Urinary bladder (tissue), 4 donors: ENCODE results near the gene SDK2. TPM values are rescaled to one million over a fixed set of nuclear protein-coding genes. Genes with fewer than 3 reads are reported as not detected.
A peak's percentile ranks its signal among the peaks of the same experiment; 100 is the strongest.
"Not testable (repeated sequence)": the region's sequence is repeated elsewhere in the genome, so short reads cannot be mapped to it uniquely, and the experiment has no call there.

ENCODE experiments used
- DNase-seq: peaks from one replicate; pipeline ENCODE4 v3.0.0-alpha.2; 2015; ENCODE audit errors: extremely low spot score
- H3K27ac ChIP-seq: one replicate; pipeline ENCODE4 v1.5.1; 2013; ENCODE audit warnings: low read depth, mild to moderate bottlenecking, moderate library complexity
- H3K36me3 ChIP-seq: one replicate; pipeline ENCODE4 v1.6.1; 2013; ENCODE audit warnings: mild to moderate bottlenecking, moderate library complexity; ENCODE audit not compliant: insufficient read depth
- H3K4me1 ChIP-seq: one replicate; pipeline ENCODE4 v1.6.1; 2013; ENCODE audit warnings: mild to moderate bottlenecking, moderate library complexity; ENCODE audit not compliant: insufficient read depth
- H3K4me3 ChIP-seq: one replicate; pipeline ENCODE4 v1.5.1; 2013; ENCODE audit warnings: low read depth, low read length
- WGBS: extraction: QIAGEN DNeasy Blood & Tissue Kit; methylation state at CpG from one replicate; pipeline ENCODE4 v1.1.7; 2013; 5-methylcytosine and 5-hydroxymethylcytosine counted together
- polyA plus RNA-seq: library from polyadenylated mRNA; stranded (reverse); fragments of 200-250 nt; gene quantifications from one replicate; pipeline ENCODE4 v1.2.3, GENCODE V29; 2013
- total RNA-seq: library from RNA; depleted of rRNA; stranded (reverse); fragments of >200 nt; gene quantifications from one replicate; pipeline ENCODE4 v1.2.3, GENCODE V29; 2014
- donor health status: healthy with polysubstance abuse.
- donor health status: healthy.

The SDK2 gene
- total and polyA plus RNA-seq, 2 donors, result 0.61 to 5.0 TPM

DNA sequence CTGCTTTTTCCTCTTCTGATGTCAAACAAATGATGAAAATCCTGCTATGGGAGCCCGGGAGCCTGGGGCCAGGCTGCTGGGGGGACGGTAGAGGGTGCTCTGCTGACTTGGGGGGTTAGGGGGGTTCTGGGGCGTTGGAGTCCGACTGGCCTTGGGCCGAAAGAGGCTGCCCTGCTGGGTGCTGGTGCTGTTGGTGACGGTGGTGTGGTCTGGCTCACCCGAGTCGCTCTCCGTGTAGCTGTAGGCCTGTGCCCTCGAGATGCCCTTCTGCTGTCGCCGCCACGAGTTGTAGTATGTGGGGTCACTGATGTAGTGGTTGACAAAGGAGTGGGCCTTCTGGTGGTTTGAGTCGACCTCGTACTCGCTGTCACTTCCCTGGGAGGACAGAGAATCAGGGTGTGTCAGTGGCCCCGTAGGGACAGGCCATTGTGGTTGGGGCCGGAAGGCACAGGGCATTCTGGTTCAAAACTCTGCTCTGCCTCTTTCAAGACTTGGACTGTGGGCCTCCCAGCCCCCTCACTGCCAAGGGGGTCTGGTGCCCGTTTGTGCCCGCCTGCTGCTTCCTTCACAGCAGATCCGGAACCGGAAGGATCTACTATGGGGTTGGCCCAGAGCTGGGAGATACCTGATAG, 305.6 kb downstream of the SDK2 start:
- H3K4me1 ChIP-seq, result no peaks in the 10 kb centered on the region
- H3K27ac ChIP-seq, result peak overlapping the region; percentile 31
- H3K36me3 ChIP-seq, result no peaks in the 10 kb centered on the region
- 86% methylated on average over 22 of the region's 22 CpGs for WGBS
- no peak for DNase-seq
- H3K4me3 ChIP-seq, result no peak overlapping the region

DNA sequence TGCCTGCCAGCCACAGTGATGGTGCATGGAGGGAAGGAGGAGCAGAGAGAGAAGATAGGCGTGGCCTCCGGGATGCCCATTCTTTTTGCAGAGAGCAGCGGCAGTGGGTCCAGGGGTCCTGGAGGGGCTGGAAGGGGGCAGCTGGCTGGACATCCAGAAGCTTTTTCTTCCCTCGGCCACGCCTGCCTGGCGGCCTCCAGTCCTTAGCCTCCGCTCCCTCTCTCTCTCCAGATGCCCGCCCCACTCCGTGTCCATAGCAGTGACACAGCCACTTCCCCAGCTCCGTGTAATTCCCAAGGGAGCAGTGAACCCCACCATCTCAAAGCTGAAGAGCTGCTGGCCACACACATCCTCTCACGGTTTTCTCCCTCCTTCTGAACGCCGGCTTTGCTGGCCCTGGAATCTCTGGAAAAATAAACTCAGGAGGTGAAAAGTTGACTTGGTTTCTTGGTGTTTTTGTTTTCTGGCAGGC, 306.2 kb downstream of the SDK2 start:
- WGBS, result 43% methylated on average over 13 of the region's 13 CpGs
- Histone ChIP-seq H3K4me1 (no peaks in the 10 kb centered on the region), H3K36me3 (no peaks in the 10 kb centered on the region), H3K4me3 (no peak overlapping the region), H3K27ac (peak overlapping the region; percentile 31)
- no peak for DNase-seq

DNA sequence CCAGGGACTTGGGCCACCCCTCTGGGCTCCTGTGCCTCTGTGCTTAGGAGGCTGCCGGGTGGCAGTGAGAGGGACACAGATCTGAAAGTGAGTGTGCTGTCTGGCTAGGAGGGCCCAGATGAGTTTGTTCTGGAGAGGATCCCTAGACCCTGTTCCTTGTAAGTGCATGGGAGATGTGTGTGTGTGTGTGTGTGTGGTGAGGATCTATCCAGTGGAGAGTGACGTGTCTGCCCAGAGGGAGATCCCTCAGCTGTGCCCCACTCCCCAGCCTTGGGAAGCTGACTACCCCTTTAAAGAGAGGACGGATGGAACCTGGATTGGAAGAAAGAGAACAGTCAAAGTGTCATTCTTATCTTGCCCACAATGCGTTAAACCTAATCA, 306.9 kb downstream of the SDK2 start:
- H3K36me3 ChIP-seq, result no peaks in the 10 kb centered on the region
- H3K27ac ChIP-seq, result no peak overlapping the region
- H3K4me1 ChIP-seq, result no peaks in the 10 kb centered on the region
- WGBS, result 82% methylated on average over 4 of the region's 4 CpGs
- no peak overlapping the region for H3K4me3 ChIP-seq
- no peak for DNase-seq

DNA sequence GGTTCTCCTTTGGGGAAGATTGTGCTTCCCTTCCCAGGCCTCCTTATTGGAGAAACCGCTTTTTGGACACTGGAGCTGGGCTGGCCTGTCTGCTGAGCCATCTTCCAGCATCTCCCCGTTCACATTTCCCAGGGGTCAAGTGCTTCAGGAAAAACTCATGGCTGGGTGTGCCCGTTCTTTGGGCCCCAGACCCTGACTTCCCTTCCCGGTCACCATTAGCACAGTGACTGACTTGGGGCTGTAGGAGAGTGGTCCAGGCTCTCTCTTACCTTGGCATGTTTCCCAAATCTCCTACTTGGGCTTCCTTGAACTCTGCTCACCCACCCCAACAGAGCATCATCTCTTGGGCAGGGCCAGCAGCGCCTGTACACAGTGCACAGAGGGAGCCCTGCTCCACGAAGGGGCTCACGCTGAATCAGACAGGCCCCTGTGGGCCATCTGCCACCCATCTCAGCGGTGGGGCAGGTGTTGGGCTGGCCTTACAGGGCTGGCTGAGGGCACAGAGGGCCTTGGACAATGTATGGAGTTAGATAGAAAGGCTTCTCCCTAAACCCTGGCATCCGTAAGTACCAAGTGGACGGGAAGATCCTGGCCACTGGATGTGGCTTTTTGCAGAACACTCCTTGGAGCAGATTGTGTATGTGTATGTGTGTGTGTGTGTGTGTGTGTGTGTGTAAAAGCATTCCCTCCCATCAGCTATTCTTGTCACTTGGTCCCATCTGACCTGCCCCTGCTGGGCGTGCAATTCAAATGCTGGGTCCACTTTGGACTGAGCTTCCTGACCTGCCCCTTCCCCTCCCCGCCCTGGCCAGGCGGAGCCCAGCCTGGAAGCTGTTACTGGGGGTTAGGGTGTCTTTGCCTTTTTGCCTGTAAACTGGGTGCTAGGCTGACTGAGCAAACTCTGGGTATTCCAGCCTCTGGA, 307.6 kb downstream of the SDK2 start:
- 85% methylated on average over 13 of the region's 13 CpGs for WGBS
- Histone ChIP-seq H3K4me3 (no peak overlapping the region), H3K36me3 (no peaks in the 10 kb centered on the region), H3K27ac (no peak overlapping the region), H3K4me1 (no peaks in the 10 kb centered on the region)
- no peak for DNase-seq

DNA sequence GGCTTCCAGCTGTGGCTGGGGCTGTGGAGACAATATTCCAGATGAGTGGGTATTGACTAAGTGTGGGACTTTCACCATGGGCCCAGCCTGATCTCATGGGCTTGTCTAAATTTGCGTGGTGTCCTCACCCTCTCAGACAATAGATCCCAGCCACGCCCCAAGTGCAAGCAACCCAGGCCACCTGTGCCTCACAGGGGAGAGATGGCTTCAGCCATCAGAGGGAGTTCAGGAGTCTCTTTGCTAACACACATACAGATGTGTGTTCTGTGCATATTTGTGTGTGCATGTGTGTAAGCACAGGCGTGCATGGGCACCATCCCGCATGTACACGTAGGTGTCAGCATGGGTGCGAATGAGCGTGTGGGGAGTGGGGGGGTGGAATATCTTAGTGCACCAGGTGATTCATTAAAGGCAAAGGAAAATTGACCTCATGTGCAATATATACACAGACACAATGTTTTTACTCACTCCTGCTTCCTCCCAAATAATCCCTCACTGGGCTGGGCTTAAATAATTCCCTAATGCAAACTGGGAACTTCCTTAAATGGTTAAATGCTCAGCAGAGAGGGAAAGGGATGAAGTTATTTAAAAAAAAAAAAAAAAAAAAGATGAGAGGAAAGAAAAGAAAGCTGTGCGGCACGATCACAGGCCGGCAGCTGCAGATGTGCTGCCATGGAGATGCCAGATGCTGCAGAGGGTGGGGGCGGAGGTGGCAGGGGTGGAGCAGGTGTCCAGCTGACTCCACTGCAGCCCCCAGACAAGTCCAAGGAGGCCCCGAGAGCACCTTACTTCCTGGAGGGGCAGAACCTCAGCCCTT, 308.4 kb downstream of the SDK2 start:
- Histone ChIP-seq H3K36me3 (no peaks in the 10 kb centered on the region), H3K27ac (no peak overlapping the region), H3K4me1 (no peaks in the 10 kb centered on the region), H3K4me3 (no peak overlapping the region)
- DNase-seq, result no peak
- WGBS, result 86% methylated on average over 12 of the region's 12 CpGs

DNA sequence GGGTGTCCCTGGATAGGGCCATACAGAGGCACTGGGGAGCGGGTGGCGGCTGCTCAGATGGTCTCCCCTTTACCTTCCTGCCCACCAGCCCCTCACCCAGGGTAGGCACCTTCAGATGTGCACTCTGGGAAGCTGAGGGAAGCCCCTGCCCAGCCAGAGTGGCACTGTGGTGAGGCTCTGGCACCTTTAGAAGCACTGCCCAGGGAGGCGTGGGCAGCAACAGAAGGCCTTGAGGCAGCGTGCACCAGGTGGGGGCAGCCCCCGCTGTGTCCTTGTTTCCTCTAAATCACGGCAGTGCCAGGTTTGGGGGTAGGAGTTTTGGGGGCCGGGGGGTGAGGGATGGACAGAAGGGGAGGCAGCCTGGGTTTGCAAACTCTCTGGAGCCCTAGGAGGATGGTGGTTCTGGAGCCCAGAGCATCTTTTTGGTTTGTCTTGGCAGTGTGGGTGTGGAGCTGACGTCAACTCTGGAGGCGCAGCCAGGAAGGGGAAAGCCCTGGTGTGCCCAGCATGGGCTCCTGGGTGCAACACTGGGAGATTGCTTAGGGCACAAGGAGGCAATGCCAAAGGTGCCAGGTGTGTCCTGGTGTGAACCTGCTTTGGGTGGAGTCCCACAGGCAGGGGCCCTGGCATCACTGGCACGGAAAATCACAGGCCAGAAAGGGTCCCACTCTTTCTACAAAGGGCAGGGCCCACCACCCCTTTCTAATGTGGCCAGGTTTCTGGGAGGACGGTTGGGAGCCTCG, 309.3 kb downstream of the SDK2 start:
- Histone ChIP-seq H3K4me3 (no peak overlapping the region), H3K36me3 (no peaks in the 10 kb centered on the region), H3K27ac (no peak overlapping the region), H3K4me1 (no peaks in the 10 kb centered on the region)
- 80% methylated on average over 12 of the region's 12 CpGs for WGBS
- no peak for DNase-seq

DNA sequence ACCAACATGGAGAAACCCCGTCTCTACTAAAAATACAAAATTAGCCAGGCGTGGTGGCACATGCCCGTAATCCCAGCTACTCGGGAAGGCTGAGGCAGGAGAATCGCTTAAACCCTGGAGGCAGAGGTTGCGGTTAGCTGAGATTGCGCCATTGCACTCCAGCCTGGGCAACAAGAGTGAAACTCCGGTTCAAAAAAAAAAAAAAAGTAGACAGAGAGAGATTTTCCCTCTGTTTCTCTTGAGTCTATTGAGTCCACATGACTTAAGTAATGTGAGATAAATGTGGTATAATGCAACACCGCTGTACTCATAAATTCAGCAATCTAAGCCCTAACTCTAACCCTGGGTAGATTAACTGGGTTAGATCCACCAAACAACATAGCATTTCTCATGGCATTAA, 310.8 kb downstream of the SDK2 start:
- 81% methylated on average over 9 of the region's 9 CpGs for WGBS

DNA sequence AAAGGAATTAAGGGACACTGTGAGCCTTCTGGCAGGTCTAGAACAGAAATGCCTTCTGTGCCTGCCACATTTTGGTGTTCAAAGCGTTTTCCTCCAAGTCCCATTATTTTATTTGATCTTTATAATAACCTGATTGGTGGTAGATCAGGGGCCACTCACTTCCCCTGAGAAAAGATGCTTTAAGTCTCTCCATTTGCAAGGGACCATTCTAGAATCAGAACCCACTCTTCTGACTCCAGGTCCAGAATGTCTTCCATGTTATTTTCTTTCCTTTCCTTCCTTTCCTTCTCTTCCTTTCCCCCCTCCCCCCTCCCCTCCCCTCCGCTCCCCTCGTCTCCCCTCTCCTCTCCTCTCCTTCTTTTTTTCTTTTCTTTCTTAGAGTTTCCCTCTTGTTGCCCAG, 313.2 kb downstream of the SDK2 start:
- Histone ChIP-seq H3K36me3 (no peaks in the 10 kb centered on the region), H3K4me1 (no peaks in the 10 kb centered on the region), H3K27ac (no peak overlapping the region), H3K4me3 (no peak overlapping the region)
- DNase-seq, result no peak
- 80% methylated on average over 3 of the region's 3 CpGs for WGBS

More for the DNA sequence above, 310.8 kb downstream of the SDK2 start:
- H3K36me3 ChIP-seq, H3K4me1 ChIP-seq, DNase-seq, H3K27ac ChIP-seq, H3K4me3 ChIP-seq: not testable (repeated sequence)

DNA sequence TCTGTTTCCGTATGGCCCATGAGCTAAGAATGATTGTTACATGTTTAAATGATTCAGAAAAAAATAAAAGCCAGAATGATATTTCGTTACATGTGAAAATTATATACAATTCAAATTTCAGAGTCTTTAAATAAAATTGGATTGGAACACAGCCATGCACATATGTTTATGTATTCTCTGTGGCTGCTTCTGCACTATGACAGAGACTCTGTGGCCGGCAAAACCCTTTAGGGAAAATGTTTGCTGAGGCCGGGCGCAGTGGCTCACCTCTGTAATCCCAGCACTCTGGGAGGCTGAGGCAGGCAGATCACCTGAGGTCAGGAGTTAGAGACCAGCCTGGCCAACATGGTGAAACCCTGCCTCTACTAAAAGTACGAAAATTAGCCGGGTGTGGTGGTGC, 316.6 kb downstream of the SDK2 start:
- Histone ChIP-seq H3K4me1 (no peaks in the 10 kb centered on the region), H3K27ac (no peak overlapping the region), H3K36me3 (no peaks in the 10 kb centered on the region), H3K4me3 (no peak overlapping the region)
- WGBS, result 90% methylated on average over 7 of the region's 7 CpGs
- no peak for DNase-seq

DNA sequence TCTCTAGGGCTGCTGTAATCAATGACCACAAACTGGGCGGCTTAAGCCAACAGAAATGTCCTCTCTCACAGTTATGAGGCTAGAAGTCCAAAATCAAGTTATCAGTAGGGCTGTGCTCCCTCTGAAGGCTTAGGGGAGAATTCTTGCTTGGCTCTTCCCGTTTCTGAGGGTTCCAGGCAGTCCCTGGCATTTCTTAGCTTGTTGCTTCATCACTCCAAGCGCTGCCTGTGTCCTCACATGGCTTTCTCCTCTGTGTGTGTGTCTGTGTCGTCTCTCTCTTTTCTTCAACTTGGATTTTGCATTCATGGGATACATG, 318.8 kb downstream of the SDK2 start:
- H3K36me3 ChIP-seq, result no peaks in the 10 kb centered on the region
- WGBS, result 27% methylated on average over 4 of the region's 4 CpGs
- no peaks in the 10 kb centered on the region for H3K4me1 ChIP-seq
- H3K27ac ChIP-seq, result no peak overlapping the region
- H3K4me3 ChIP-seq, result no peak overlapping the region
- no peak for DNase-seq

DNA sequence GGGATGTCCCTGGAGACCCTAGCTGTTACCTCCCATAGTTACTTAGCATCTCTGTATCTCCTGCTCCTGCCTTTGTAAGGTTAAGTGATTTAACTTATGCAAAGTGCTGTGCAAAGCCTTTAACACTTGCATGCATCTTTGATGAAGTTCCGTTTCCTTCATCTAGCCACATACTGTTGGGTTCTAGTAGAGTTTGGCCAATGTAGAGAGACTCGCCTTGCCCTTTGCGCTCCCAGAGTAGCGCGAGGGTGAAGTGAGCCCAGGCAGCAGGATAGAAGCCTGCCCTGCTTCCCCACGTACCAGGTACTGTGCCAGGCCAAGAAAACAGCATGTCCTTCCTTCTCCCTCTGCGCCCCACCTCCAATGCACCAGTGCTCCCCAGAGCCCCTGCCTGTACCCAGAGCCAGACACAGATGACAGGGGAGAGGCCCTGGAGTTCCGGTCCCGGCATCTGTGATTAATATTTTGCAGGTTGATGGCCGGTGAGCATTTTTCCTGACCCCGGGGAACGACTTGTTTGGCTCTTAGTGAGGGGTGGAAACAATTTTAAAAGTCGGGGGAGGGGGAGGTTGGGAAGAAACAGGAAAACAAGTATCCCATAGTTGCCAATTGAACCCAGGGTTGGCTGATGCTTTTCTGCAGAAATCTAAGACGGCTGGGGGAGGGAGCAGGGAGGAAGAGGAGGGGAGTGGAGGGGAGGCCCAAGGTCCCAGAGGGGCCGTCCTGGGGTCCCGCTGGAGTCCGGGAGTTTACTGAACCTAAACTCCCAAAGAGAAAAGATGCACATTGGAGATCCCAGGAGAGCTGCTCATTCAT, 319.3 kb downstream of the SDK2 start:
- no peak for DNase-seq
- Histone ChIP-seq H3K27ac (no peak overlapping the region), H3K36me3 (no peaks in the 10 kb centered on the region), H3K4me1 (no peaks in the 10 kb centered on the region), H3K4me3 (no peak overlapping the region)
- WGBS, result 64% methylated on average over 17 of the region's 17 CpGs

DNA sequence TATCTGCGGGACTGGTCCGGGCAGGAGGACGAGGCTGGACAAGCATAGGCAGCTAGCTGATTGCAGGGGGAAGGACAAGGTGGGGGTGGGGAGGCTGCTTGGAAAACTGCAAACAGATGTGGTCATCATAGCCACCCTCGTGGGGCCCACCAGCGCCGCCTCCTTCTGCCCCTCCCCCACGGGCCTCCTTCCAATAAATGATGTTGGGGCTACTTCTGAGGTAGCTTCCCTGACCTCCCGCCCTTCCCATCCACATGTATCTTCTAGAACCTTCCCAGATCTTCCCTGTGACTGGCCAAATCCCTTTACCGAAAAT, 320.1 kb downstream of the SDK2 start:
- WGBS, result 38% methylated on average over 9 of the region's 9 CpGs
- Histone ChIP-seq H3K36me3 (no peaks in the 10 kb centered on the region), H3K27ac (no peak overlapping the region), H3K4me3 (no peak overlapping the region), H3K4me1 (no peaks in the 10 kb centered on the region)
- DNase-seq, result no peak
